HFFc6 (cell line): ENCODE data around the gene ANKH. TPM values are rescaled to one million over a fixed set of nuclear protein-coding genes. Genes with fewer than 3 reads are reported as not detected.

Source experiments
- DNase-seq: peaks from one replicate; pipeline ENCODE4 v3.0.0-alpha.2; 2018
- H3K27ac Mint-ChIP-seq: 2 replicates; pipeline ENCODE4 v1.8.0; 2020; ENCODE audit warnings: mild to moderate bottlenecking, mixed read lengths
- H3K27me3 Mint-ChIP-seq: 2 replicates; pipeline ENCODE4 v1.8.0; 2021; ENCODE audit warnings: mild to moderate bottlenecking, moderate library complexity, mixed read lengths; ENCODE audit not compliant: insufficient read depth
- H3K36me3 Mint-ChIP-seq: 2 replicates; pipeline ENCODE4 v1.8.0; 2021; ENCODE audit warnings: low read depth, mixed read lengths
- H3K4me1 Mint-ChIP-seq: 2 replicates; pipeline ENCODE4 v1.8.0; 2020; ENCODE audit warnings: low read depth, mixed read lengths
- H3K4me3 Mint-ChIP-seq: 2 replicates; pipeline ENCODE4 v1.8.0; 2020; ENCODE audit warnings: mild to moderate bottlenecking, moderate library complexity, mixed read lengths
- H3K9me3 Mint-ChIP-seq: 2 replicates; pipeline ENCODE4 v1.8.0; 2020; ENCODE audit warnings: mild to moderate bottlenecking, mixed read lengths
- total RNA-seq, 6 experiments: library from RNA; stranded (reverse); fragmentation: NEBNext Ultra II Directional; extraction: Animal tissue kit (Norgen Biotek cat#: 25700); gene quantifications; 2 replicates in 1 of 6; 3 replicates in 5 of 6; pipeline ENCODE4 v1.2.3, GENCODE V29; 2021
- TF ChIP-seq, protein P1 (sequence below): fragments of 200-600 bp; sonication (generic); IDR thresholded peaks from 2 replicates; pipeline ENCODE4 v1.5.0; 2021; ENCODE audit warnings: antibody characterized with exemption, mild to moderate bottlenecking

ANKH gene
- total RNA-seq, 6 experiments from 2014 or later = 32.5 to 35.7 (median 33.0) TPM

GRCh38 chr5:14676320-14676719, 195.3 kb downstream of the ANKH start:
- H3K4me1 Mint-ChIP-seq = peaks cover 50% of the 10 kb centered on the region
- peak overlapping the region; percentile 57 for H3K27ac Mint-ChIP-seq
- H3K4me3 Mint-ChIP-seq = peak overlapping the region; percentile 44; the same call in 1 of the 2 replicates
- no peaks in the 10 kb centered on the region; the same call in 1 of the 2 replicates for H3K27me3 Mint-ChIP-seq
- peak; percentile 29 for DNase-seq
- peaks cover 9% of the 10 kb centered on the region; the same call in 1 of the 2 replicates for H3K36me3 Mint-ChIP-seq
- H3K9me3 Mint-ChIP-seq = no peaks in the 10 kb centered on the region
- TF ChIP-seq, protein P1, sequence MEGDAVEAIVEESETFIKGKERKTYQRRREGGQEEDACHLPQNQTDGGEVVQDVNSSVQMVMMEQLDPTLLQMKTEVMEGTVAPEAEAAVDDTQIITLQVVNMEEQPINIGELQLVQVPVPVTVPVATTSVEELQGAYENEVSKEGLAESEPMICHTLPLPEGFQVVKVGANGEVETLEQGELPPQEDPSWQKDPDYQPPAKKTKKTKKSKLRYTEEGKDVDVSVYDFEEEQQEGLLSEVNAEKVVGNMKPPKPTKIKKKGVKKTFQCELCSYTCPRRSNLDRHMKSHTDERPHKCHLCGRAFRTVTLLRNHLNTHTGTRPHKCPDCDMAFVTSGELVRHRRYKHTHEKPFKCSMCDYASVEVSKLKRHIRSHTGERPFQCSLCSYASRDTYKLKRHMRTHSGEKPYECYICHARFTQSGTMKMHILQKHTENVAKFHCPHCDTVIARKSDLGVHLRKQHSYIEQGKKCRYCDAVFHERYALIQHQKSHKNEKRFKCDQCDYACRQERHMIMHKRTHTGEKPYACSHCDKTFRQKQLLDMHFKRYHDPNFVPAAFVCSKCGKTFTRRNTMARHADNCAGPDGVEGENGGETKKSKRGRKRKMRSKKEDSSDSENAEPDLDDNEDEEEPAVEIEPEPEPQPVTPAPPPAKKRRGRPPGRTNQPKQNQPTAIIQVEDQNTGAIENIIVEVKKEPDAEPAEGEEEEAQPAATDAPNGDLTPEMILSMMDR = no peak

- TF ChIP-seq, protein P1 = no peak
- no peak overlapping the region for H3K4me3 Mint-ChIP-seq
- peaks cover 8% of the 10 kb centered on the region; the same call in 1 of the 2 replicates for H3K36me3 Mint-ChIP-seq
- no peaks in the 10 kb centered on the region; the same call in 1 of the 2 replicates for H3K27me3 Mint-ChIP-seq
- no peak for DNase-seq
- H3K4me1 Mint-ChIP-seq = peaks cover 54% of the 10 kb centered on the region
- no peaks in the 10 kb centered on the region for H3K9me3 Mint-ChIP-seq
- peak overlapping the region; percentile 57 for H3K27ac Mint-ChIP-seq
These were observed 195.7 kb downstream of the ANKH start for GRCh38 chr5:14675865-14676300.

DNA sequence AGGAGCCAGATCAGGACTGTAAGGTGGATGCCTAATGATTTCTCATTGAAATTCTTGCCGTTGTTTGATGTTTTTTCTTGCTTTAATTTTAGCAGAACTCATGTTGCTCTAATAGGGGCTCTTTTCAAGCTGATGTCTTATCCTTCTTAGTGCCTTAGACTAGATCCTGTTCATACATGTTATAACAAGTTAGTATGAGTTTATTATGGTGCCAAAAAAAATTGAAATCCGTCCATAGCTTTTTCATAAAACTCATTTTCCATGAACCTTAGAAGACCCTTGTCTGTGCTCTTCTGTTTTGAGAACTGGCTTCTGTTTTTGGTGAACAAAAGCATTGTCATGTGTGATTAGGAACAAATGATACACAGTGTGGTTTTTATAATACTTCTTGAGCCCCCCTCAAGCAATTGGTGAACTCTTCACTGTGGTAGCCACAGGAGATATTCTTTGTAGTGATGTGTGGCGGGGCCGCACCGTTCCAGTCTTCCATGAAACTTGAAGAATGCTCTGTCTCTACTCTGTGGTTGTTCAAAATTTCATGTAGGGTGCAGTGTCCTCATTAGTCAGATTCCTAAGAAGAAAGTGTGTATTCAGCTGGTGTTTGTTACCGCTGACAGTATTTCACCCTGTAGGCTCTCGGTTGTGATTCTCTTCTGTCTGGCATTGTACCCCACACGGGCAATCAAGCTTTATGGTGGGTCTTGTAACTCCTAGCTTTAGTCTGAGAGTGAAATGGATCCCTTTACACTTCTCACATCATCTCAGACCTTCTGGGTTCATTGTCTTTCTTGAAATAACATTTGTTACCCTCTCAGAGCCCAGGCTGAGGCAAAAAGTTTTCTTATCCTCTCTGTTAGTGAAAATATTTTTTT, 196.4 kb downstream of the ANKH start:
- TF ChIP-seq, protein P1 = no peak
- Mint-ChIP-seq H3K9me3 (no peaks in the 10 kb centered on the region), H3K27me3 (no peaks in the 10 kb centered on the region; the same call in 1 of the 2 replicates), H3K4me3 (no peak overlapping the region), H3K4me1 (peaks cover 57% of the 10 kb centered on the region), H3K36me3 (peaks cover 8% of the 10 kb centered on the region; the same call in 1 of the 2 replicates), H3K27ac (peak overlapping the region; percentile 52; the same call in 1 of the 2 replicates)
- no peak for DNase-seq

GRCh38 chr5:14673443-14673842, 198.1 kb downstream of the ANKH start:
- no peaks in the 10 kb centered on the region for H3K9me3 Mint-ChIP-seq
- H3K36me3 Mint-ChIP-seq = peaks cover 8% of the 10 kb centered on the region; the same call in 1 of the 2 replicates
- H3K4me1 Mint-ChIP-seq = peaks cover 62% of the 10 kb centered on the region
- DNase-seq = no peak
- no peak overlapping the region for H3K4me3 Mint-ChIP-seq
- H3K27ac Mint-ChIP-seq = no peak overlapping the region
- TF ChIP-seq, protein P1 = no peak
- H3K27me3 Mint-ChIP-seq = no peaks in the 10 kb centered on the region; the same call in 1 of the 2 replicates

DNA sequence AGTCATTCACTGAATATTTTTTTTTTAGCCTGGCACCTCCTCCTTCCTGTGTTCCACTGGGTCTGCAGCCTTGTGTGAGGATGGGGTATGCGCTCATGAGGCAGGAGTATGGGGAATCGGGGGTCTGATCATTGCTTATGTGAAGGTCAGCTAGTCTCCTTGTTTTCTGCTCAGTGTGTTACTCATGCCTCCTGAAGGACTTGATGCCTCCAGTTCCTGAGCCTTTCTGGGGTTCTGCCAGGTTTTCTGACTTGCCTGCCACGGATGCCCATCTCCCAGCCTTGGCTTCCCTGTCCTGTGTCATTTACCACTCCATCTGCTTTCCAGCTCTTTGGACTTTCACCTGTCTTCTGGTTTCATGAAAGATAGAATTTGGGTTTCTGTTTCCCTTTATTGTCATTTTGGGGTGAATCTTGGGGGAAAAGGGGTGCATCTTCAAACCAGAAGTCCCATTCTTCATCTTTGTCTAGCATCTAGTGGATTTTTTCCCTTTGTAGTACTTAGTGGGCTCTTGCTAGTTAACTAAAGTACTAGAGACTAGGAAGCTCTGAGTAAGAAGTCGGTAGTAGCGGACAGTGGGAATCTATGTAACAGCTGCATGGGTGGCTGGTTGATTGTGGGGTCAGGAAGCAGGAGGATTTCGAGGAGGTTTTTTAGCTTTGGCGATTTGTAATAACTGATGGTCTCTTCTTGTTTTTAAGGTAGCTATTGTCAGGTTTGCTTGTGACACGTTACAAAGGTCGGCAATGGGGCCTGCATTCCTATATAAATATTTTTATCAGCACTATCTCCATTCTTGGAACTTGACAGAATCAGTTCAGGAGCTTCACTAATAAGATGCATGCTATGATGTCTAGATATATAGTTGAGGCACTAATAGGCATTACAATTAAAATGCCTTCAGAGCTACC, 198.8 kb downstream of the ANKH start:
- Mint-ChIP-seq H3K4me3 (no peak overlapping the region), H3K4me1 (peaks cover 69% of the 10 kb centered on the region), H3K27me3 (no peaks in the 10 kb centered on the region; the same call in 1 of the 2 replicates), H3K36me3 (peaks cover under 1% of the 10 kb centered on the region; the same call in 1 of the 2 replicates), H3K27ac (no peak overlapping the region; the same call in 1 of the 2 replicates), H3K9me3 (no peaks in the 10 kb centered on the region)
- DNase-seq = peak; percentile 21
- TF ChIP-seq, protein P1 = no peak
